ENCODE results near the gene ADGRV1.

GRCh38 chr5:90894866-90895420, 336.3 kb downstream of the ADGRV1 start:
- TF ChIP-seq CTCF (IDR thresholded peaks at IDR 0.05; ENCODE audit: low read depth, low read length) (no peak), POLR2A (IDR thresholded peaks at IDR 0.05; ENCODE audit: extremely low read depth, insufficient read length) (no peak)

Data from NB4 (cell line).